ENCODE measurements around the gene OPRM1.

Gene OPRM1

DNA sequence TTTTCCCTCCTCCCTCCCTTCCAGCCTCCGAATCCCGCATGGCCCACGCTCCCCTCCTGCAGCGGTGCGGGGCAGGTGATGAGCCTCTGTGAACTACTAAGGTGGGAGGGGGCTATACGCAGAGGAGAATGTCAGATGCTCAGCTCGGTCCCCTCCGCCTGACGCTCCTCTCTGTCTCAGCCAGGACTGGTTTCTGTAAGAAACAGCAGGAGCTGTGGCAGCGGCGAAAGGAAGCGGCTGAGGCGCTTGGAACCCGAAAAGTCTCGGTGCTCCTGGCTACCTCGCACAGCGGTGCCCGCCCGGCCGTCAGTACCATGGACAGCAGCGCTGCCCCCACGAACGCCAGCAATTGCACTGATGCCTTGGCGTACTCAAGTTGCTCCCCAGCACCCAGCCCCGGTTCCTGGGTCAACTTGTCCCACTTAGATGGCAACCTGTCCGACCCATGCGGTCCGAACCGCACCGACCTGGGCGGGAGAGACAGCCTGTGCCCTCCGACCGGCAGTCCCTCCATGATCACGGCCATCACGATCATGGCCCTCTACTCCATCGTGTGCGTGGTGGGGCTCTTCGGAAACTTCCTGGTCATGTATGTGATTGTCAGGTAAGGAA lies at the start of gene OPRM1:
Gene OPRM1, plus strand, starts transcription at position 10 of the 612 bp plus-strand sequence. Its CDS starts 305 bp downstream, at position 315.
- DNase-seq, result peak; percentile 16

DNA sequence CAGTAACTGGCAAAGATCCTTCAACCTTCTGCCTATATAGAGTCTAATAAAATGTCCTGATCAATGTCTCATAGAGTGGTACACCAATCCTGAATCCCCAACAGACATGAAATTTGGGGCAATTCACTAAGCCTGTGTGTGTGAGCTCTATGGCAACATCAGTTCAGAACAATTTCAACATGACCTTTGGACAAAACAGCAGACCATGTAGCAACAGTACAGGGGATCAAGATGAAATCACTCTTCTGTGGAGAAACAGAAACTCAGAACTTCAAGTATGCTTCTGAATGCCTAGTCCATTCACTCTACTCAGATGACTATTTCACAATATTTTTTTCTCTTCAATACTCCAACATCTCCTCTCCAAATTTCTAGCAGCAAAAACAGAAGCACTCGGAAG lies 49.1 kb upstream of the OPRM1 start:
- DNase-seq, result no peak

DNA sequence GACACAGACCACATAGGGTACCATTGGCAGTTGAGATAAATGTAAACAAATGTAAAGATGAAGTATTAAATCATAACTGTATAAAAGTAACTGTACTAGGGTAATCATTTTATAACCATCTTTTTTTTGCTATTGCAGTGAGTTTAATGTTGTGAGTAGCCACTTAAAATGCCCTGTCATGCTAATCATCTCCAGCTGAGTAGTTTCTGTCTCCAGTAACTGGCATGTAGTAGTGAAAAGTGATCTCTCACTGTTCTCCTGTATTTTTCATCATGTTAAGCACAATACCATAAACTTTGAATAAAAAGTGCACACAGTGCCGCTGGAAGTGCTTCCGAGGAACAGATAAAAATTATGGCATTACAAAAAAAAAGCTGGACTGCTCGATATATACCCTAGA lies 45.0 kb upstream of the OPRM1 start:
- no peak for DNase-seq

DNA sequence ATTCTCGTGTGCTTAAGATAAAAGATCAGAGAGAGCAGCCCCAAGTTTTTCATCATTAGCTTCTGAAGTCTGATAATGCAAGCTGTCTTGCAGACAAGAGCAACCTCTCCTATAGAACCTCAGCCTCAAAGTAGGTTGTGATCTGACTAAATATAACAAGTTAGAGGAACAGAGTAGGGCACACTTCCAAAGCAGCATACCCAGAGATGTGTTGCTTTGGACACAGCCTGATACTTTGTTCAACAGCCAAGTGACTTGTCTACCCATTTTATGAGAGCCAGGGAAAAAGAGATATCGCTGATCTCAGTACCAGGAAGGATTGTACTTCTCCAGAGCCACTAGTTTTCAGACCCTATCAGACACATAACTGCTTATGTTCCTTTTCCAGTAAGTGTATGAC lies 44.2 kb upstream of the OPRM1 start:
- DNase-seq, result no peak

DNA sequence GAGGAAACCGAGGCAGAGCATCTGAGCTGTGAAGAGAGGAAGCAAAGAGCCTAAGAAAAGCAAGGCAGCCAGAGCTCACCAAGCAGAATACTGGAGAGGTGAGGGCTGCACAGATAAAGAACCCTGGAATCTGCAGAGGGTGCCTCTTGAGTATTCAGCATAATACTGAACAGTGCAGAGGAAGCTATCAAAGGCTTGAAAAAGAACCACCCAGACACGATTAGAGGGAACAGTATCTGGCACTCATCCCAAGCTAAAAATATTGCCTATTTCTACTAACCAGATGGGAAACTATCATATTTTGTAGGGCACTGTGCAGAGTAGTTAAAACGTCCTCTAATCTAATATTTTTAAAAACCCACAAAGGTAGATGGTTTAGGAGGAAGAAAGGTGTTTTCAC lies 41.8 kb upstream of the OPRM1 start:
- DNase-seq, result no peak

DNA sequence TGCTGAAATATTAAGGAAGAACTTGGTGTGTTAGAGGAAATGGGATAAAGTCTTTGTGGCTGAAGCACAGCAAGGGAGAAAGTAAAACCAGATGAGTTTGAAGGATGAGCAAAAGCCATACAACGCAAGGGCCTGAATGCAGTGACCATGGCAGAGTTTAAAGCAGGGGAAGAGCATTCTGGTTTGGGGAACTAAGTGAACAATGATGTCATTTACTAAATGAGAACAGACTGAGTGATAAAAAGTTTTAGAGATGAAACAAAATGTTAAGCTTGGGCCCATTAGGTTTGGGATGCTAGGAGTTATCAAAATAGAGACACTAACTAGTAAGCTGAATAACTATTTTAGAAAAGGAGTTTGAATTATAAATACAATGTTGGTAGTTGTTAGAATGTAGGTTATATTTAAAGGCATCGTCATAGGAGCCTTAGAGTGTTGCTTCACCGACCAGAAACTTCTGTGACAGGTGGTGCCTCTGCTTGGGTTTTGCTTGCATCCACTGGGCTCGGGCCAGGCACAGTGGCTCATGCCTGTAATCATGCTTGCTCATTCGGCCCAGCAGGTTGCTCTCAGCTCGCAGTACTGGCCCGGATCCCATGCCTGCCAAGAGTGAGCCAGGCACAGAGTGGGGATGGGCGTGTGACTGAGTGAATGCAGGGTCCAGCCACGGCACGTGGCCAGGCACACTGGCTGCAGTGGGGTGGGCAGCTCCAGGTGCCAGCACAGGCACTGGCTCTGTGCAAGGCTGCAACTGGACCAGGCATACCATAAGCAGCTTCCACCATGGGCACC lies 37.4 kb upstream of the OPRM1 start:
- no peak for DNase-seq

DNA sequence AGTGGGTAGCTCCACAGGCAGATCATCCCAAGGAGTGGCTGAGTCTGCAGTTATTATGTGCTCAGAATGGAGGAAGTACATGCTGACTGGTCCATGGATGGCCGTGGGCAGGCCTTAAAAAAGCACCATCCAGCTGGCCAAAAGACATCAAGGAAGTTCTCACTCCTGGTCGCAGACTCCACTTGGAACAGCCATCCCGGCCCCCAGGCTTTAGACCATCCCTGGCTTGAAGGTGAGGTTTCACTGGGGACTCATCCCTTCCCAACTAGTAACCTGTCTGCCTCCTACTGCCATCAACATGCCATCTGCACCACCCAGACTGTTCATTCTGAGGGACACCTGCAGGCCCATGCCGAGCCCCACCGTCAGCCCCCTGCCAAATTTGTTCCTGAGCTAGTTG lies 36.1 kb upstream of the OPRM1 start:
- no peak for DNase-seq

DNA sequence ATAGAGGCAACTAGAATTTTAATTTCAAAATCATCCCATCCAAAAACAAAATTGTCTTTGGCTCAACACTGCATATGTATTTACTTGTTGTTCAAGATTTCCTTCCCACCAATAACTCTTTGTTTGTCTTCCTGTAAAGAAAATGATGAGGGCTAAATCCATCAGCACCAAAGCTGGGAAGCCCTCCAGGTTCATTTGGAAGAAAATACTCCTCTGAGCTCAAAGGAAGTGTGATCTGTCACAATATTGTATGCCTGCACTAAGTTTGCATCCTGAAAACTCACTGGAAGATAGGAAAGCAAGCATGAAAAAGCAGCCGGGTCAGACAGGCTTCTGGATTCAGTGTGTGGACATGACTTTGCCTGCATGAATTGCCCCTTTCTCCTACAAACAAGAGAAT lies 28.7 kb upstream of the OPRM1 start:
- DNase-seq, result no peak

DNA sequence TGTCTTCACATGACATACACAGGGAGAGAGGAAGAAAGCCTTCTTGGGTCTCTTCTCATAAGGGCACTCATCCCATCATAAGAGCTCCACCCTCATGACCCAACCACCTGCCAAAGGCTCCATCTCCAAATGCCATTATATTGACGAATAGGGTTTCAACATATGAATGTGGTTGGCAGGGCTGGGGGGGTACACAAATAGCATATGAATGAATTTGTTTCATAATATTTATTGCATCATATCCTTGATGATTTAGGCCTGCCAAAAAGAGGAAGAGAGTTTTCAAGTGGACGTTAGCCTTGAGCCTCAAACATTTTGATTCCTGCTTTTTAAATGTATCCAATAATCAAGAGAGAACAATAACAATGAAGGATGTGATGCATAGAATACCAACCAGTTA lies 26.2 kb upstream of the OPRM1 start:
- DNase-seq, result no peak

DNA sequence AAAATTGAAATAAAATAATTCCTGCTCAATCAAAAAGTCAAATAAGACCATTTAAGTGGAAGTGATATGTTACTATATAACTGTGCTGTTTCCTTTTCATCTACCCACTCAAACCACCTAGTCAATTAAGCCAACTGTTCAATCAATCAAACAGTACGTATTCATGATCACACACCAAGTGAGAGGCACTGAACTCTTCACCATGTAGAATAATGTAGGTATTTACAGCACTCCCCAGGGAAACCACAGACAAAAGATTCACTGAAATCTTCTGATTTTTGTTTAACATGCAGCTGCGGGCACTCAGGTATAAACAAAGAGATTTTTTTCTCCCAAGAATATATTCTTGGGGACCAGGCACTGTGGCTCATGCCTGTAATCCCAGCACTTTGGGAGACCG lies 21.3 kb upstream of the OPRM1 start:
- no peak for DNase-seq

DNA sequence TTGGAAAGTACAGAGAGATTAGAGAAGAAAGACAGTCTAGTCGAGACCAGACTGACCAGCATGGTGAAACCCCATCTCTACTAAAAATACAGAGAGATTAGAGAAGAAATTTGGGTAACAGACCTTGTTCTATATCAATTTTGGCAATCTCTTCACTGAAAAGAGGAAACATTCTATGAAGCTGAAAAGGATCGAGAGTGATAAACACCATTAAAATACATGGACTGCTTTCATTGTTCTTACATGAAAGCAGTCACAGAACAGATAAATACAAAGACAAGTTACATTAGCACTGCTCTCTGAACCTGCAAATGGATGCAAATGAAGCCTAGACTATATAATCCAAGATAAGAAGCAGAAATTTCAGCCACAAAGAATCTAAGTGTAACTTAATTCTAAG lies 8.4 kb upstream of the OPRM1 start:
- DNase-seq, result no peak

DNA sequence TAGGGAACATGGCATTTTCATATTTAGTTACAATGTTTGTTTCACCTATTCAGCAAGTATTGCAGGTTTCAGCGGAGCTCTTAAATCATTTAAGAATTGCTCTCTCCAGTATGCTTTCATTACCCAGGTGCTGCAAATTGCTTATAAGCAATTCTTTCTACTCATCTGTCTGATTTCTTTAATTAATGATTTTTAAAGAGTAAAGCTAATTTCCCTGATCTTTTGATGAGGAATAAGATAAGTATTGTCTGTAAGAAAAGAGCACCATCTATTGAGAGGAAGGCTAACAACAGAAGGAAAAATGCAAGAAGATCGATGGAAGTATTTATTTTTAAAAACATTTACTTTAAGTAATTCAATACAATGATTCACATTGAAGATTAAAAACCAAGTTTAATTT lies 2.0 kb downstream of the OPRM1 start:
- DNase-seq, result no peak

DNA sequence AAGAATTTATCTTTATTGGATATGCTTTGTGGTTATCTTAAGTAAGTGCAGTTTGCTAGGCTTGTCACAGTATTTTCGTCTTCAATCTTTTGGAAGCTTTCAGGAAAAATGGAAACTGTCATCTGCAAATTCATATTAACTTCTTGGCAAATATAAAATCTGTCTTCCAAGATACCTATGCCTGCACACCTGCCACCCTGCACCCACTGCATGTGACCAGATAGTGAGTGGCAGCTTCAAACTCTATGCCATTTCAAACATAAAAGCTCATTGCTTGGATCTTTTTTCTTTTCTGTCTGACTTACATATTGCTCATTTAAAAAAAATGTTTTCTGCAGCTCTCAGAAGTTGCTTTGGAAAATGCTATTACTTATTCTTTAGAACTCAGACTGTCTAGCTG lies 14.1 kb downstream of the OPRM1 start:
- DNase-seq, result no peak

DNA sequence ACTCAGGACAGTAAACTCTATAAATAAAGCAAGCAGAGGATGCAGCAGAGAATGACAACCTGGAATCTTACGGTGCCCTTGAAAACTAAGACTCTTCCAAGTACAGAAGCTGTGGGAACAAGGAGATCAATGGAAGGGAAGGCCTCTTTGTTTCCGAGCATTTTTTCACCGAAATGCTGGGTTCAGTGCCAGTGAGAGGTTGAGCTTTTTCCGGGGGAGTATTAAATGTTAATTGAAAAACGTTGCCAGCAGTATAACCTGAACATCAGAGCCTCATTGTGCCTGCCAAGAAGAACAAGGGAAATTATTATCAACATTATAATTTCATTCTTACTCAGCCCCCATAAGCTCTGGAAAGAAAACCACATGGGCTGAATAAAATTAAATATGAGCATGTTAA lies 17.5 kb downstream of the OPRM1 start:
- DNase-seq, result no peak

DNA sequence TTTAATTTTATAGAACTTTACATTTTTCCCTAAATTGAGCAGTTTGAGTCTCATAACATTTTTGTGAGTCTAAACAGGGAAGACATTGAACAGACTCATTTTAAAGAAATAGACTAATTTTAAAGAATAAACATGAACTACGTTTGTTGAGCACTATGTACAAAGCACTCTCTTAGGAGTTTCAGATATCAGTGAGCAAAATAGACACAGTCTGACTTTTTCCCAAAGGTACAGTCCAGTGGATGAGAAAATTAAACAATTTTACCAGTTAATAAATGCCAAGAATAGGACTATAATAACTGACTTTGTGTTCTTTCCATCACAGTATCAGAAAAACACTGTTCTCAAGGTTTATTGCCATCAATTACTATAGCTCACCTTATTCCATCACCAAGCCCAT lies 18.1 kb downstream of the OPRM1 start:
- no peak for DNase-seq

DNA sequence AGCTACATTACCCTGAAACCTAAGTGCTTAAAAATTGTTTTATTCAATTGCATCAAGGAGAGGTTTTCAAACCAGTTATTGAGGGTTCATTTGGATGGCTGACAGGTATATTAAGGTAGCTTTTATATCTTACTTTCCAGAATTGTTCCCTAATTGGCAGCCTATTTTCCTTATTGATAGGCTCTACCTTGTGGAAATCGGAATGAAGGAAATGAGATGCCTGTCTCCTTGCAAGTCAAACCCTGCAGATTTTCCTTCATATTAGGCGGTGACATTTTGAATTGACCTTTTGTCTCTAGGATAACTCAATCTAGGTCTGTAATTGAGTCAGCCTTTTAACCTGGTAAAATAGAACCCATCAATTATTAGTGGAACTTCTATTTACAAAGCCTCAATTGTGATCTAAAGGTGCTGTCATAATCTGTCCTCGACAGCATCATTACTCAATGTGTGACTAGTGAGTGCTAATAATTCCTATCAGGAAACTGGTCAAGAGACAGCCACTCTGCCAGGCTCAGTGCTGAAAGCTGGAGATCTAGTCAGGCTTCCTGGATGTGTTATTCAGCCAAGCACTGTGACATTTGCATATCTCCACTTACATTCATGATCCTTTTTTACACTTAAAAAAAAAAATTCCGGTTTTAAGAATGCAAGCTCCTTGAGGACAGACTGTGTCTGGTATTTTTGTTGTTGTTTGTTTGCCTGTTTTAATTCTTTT lies 20.1 kb downstream of the OPRM1 start:
- no peak for DNase-seq

DNA sequence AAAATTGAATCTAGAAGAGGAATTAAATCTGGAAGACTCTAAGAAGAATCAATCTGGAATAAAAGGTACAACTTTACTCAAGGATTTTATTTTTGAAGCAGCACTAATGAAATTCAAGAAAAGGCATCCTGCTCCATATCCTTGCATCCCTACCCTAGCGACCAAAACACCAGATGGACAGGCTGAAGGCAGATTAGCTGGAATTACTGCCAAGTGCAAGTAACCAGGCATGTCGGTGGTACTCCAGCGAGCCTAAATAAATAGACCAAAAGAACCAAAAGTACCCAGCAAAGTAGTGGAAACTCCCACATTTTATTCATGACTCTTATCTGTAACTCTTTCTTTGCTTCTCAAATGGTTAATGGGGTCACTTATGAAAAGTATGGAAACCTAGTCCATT lies 21.0 kb downstream of the OPRM1 start:
- no peak for DNase-seq

DNA sequence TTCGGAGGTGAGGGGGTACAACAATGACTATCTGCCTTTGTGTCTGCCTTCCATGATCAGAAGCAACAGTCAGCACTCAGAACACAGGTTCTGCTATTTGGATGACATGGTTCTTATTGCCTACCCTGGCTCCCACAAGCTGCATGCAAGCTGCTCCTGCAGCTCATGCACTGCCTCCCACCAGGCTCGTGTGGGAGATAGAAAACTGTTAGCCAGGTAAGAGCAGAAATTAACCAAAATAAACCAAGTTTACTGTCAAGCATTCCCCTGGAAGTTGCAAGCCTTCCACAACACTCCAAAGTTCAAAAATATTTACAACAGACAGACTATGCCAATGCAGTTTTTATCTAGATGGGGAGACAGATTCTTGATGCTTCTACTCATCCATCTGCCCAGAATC lies 31.0 kb downstream of the OPRM1 start:
- no peak for DNase-seq

DNA sequence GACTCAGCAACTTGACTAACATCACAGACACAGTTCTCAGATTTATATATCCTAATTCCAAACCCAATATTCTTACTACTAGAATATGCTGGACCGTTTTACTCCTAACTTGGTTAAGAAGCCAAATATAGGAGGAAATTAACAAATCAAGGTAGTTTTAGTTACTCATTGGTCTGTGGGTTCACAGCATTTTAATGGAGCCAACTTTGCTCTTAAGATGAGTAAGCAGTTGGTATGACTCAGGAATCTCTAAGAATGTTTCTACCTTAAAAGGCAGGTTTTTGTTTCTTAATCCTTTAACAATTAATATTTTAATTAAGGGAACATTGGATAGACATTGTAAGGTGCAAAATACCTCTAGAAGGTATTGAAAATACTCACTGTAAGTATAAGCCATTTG lies 31.6 kb downstream of the OPRM1 start:
- DNase-seq, result no peak

DNA sequence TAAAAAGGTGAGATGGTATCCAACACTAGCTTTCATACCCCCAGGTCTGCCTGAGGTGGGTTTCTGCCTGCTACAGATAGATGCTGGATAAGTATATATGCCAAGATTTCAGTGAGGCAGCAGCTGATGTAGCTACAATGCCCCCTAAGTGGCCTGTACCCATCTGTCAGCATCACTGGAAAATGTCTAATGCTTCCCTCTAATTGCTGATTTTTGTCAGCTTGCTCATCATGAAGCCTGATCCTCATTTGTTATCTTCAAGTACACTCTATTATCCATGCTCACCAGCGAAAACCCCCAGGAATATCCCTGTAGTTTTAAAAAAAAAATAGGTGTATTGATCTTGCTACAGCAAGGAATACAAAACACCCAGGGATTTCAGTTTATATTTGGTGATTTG lies 32.2 kb downstream of the OPRM1 start:
- no peak for DNase-seq

DNA sequence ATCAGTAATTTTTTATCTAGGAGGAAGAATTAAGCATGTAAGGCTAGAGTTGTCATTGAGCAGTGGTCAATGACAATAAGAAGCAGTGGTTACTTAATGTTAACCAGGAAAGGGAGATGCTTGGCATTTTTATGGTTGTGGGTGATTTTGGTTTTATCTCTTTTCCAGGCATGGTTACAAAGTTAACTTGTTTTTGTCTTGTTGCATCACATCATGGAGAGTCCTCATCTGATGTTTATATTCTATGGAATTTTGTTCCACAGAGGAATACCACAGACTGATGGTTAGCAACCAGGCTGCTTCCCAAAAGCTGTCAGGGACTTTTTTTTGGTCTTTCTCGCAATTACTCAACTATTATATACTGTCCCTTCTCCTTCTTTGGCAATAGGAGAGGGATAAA lies 32.7 kb downstream of the OPRM1 start:
- no peak for DNase-seq

DNA sequence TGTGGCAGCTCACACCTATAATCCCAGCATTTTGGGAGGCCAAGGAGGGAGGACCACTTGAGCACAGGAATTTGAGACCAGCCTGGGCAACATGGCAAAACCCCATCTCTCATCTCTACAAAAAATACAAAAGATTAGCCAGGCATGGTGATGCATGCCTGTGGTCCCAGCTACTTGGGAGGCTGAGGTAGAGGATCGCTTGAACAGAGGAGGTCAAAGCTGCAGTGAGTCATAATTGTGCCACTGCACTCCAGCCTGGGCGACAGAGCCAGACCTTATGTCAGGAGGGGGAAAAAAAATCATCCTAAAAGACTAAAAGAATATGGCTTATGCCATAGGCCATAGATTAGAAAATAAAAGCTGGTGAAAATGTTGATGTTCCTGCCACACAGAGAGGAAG lies 39.6 kb downstream of the OPRM1 start:
- peak; percentile 2 for DNase-seq

DNA sequence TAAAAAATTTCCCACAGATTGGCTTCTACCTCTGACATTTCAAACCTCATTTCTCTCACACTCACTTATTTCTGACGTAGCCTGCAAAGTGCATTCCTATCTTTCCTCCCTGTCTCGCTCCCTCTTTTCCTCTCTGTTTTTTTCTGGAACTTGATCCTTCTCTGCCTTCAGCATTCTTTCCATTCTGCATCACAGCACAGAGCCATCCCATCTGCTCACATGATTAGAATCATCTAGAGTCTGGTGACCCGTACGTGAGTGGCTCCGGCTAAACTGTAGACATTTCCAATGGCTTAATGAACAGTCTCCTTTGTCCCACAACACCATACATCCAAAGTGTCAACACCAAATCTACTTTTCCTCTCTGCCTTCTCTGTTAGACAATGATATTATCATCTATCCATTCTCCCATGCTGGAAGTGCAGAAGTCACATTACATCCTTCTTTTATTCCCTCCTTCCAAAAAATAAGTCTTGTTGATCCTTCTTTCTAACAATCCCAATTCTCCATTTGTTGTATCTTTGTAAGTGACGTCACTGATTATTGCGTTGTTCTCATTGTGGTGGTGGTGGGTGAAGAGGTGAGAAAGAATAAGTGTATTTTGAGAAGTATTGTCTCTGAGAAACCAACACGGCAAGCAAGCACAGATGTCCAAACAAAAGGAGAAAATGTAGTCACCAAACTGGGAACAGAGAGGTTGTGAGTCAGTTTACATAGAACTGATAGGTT lies 41.6 kb downstream of the OPRM1 start:
- no peak for DNase-seq

DNA sequence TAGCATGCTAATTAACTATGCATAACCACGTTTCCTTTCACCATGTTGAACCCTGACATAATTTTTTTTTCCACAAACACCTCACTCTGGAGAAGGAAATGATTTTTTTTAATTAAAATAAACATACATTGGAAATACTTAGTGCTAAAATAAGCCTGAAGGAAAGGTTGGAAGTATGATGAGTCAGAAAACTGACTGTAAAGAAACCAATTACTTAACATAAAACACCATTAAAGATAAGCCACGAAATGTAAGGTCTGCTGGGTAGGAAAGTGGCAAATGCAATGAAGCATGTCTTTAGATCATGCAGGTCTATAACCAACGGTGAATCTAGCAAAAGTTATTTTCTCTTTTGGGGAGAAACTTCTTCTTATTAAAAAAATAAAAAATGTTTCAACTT lies 47.5 kb downstream of the OPRM1 start:
- no peak for DNase-seq

All from EL (cell line).